ENCODE measurements around the gene PCNP. TPM values are rescaled to one million over a fixed set of nuclear protein-coding genes. Genes with fewer than 3 reads are reported as not detected.

PCNP gene
- total and polyA plus RNA-seq, 9 of the 15 experiments (the other 6 are each of a cell fraction or from before 2014, with no cell fraction given) = 54.3 to 170 (median 150) TPM

GRCh38 chr3:101529816-101530685, 43.9 kb upstream of the PCNP start:
- POLR2A ChIA-PET = interaction anchor here (0.6 to 1.4 kb wide), 5 partner anchors 8 to 34 kb away, joined by 3 to 8 read pairs (median 3); partner anchors contain the start of gene SENP7
- Histone ChIP-seq H2AFZ (ENCODE audit: low read depth, low read length) (peak overlapping the region; percentile 44; the same call in 1 of the 2 replicates), H3K79me2 (ENCODE audit: control insufficient read depth, insufficient read depth, low read length) (no peaks in the 10 kb centered on the region), H3K27me3 (ENCODE audit: control insufficient read depth in 2 of 2, insufficient read depth in 2 of 2, low read length in 2 of 2) (no peaks in the 10 kb centered on the region), H3K4me2 (ENCODE audit: insufficient read depth, low read length) (peak overlapping the region; percentile 64), H3K4me1 (replicated peaks in 1 of 2; ENCODE audit: control insufficient read depth in 2 of 2, insufficient read depth in 2 of 2, low read length in 2 of 2) (peaks cover 10 to 58% of the 10 kb centered on the region in 2 experiments), H3K9me1 (ENCODE audit: control insufficient read depth, insufficient read depth, low read length) (no peaks in the 10 kb centered on the region), H3K9me3 (replicated peaks; ENCODE audit: control insufficient read depth, insufficient read depth, low read depth, low read length) (0 out of 2 replicates have a peak, but pooled peaks cover 2% of the 10 kb centered on the region), H4K20me1 (replicated peaks; ENCODE audit: control insufficient read depth, insufficient read depth, low read length) (no peaks in the 10 kb centered on the region), H3K27ac (ENCODE audit: extremely low read depth, low read depth, low read length) (peak overlapping the region; percentile 67), H3K9ac (ENCODE audit: insufficient read depth in 1 of 2, low read depth in 2 of 2, low read length in 2 of 2) (peak overlapping the region in 1 of 2 experiments; percentile 6; a peak in 1 of 4 replicates), H3K4me3 (no peak overlapping the region), H3K36me3 (ENCODE audit: control insufficient read depth, insufficient read depth, low read length) (no peaks in the 10 kb centered on the region)
- CTCF ChIA-PET (ENCODE audit: low intra/inter-chr PET ratio) = no interaction called here
- WGBS (ENCODE audit: insufficient coverage, low coverage, missing lambda C conversion rate) = 0% methylated on average over 4 of the region's 4 CpGs
- FAIRE-seq (peak; percentile 95), DNase-seq (ENCODE audit: extremely low read depth in 1 of 4, low spot score in 3 of 4) (peak; percentile 84 to 94 (median 89)), ATAC-seq (peak; percentile 94)
- intact Hi-C loops (cut with micrococcal nuclease) = loop anchor here (2.0 kb wide), 1 partner anchor 17 kb away; the partner anchor contains the start of gene SENP7
- no TSS peak for BruUV-seq (replicated peaks)
- in situ Hi-C loops (cut with MboI) = no loop called here
- TF ChIP-seq PHB (CRISPR knock-in tag; IDR thresholded peaks at IDR 0.05) = no peak
- TF ChIP-seq UBTF (IDR thresholded peaks at IDR 0.05; ENCODE audit: borderline replicate concordance in 1 of 2, low read depth in 2 of 2, low read length in 2 of 2) = no peak
- no peak for TF ChIP-seq ZNF57 (CRISPR knock-in tag; IDR thresholded peaks at IDR 0.05)
- TF ChIP-seq ATF3 (IDR thresholded peaks at IDR 0.05) = no peak
- TF ChIP-seq ATF3 (CRISPR knock-in tag; conservative IDR thresholded peaks at IDR 0.05) = no peak
- no peak for TF ChIP-seq ZNF384 (IDR thresholded peaks at IDR 0.05; ENCODE audit: low read depth, low read length)
- TF ChIP-seq BRF1 (IDR thresholded peaks at IDR 0.05; ENCODE audit: borderline replicate concordance, extremely low read depth, insufficient read length) = no peak
- peak; percentile 93 for TF ChIP-seq STAT5A (IDR thresholded peaks at IDR 0.05; ENCODE audit: borderline replicate concordance, low read length)
- TF ChIP-seq TEAD4 (IDR thresholded peaks at IDR 0.05; ENCODE audit: low read length) = peak; percentile 98
- TF ChIP-seq TEAD4 (CRISPR knock-in tag; IDR thresholded peaks at IDR 0.05; ENCODE audit: borderline replicate concordance) = no peak
- TF ChIP-seq KAT7 (CRISPR knock-in tag; IDR thresholded peaks at IDR 0.05; ENCODE audit: borderline replicate concordance) = no peak
- no peak for TF ChIP-seq ZSCAN32 (CRISPR knock-in tag; IDR thresholded peaks at IDR 0.05)
- TF ChIP-seq HDAC2 (IDR thresholded peaks at IDR 0.05) = peak; percentile 54; the same call in 1 of the 2 replicates
- no peak for TF ChIP-seq TCF15 (CRISPR knock-in tag; IDR thresholded peaks at IDR 0.05)
- peak; percentile 78 for TF ChIP-seq CREM (IDR thresholded peaks at IDR 0.05; ENCODE audit: low read depth)
- TF ChIP-seq ZBTB9 (CRISPR knock-in tag; IDR thresholded peaks at IDR 0.05) = peak; percentile 57; the same call in 1 of the 2 replicates
- TF ChIP-seq NFRKB (IDR thresholded peaks at IDR 0.05; ENCODE audit: low read depth) = no peak

Measured in K562 (cell line).